ENCODE data around the gene TINAGL1. TPM values are rescaled to one million over a fixed set of nuclear protein-coding genes. Genes with fewer than 3 reads are reported as not detected.

Gene TINAGL1
- total and polyA plus RNA-seq, 2 of the 13 experiments (the other 11 are each of a cell fraction or from before 2014, with no cell fraction given) = 24.7 to 76.8 TPM

- H3K79me2 ChIP-seq (ENCODE audit: insufficient read depth, low read length) = no peaks in the 10 kb centered on the region
- POLR2A ChIA-PET = no interaction called here
- CTCF ChIA-PET (ENCODE audit: low intra/inter-chr PET ratio, low total read pairs) = no interaction called here
- in situ Hi-C loops (cut with HindIII; ENCODE audit: extremely low pct_ligation_motif_present, low pct_unique_long_range_greater_than_20kb) = no loop called here
- 0% methylated on average over 2 of the region's 4 CpGs for WGBS (ENCODE audit: low lambda C conversion rate)
- no peaks in the 10 kb centered on the region for H3K36me3 ChIP-seq (replicated peaks in 1 of 2; ENCODE audit: control insufficient read depth in 1 of 2, insufficient read depth in 2 of 2, low read length in 2 of 2)
- H3K9me3 ChIP-seq (ENCODE audit: low read length) = no peaks in the 10 kb centered on the region
- H4K20me1 ChIP-seq (ENCODE audit: insufficient read depth, low read length) = no peaks in the 10 kb centered on the region
- BruUV-seq (replicated peaks) = no TSS peak
- no peaks in the 10 kb centered on the region for H3K4me1 ChIP-seq (ENCODE audit: insufficient read depth, low read length)
- no peak overlapping the region for H3K27ac ChIP-seq (ENCODE audit: extremely low read length, insufficient read depth, low read length)
- no peak for TF ChIP-seq ZBTB7A (CRISPR knock-in tag; IDR thresholded peaks at IDR 0.05)
- no peak for TF ChIP-seq ZNF619 (CRISPR knock-in tag; IDR thresholded peaks at IDR 0.05)
- DNase-seq (ENCODE audit: low spot score) (no peak), FAIRE-seq (no peak), ATAC-seq (no peak)
- H3K4me3 ChIP-seq (replicated peaks in 1 of 3; ENCODE audit: insufficient read depth in 1 of 3, low read depth in 2 of 3, low read length in 3 of 3) = no peak overlapping the region
- intact Hi-C loops (cut with micrococcal nuclease; ENCODE audit: unreplicated experiment) = no loop called here
- H2AFZ ChIP-seq (ENCODE audit: low read length) = no peak overlapping the region
- no peak overlapping the region for H3K9ac ChIP-seq (ENCODE audit: insufficient read depth, low read depth, low read length)
- H3K27me3 ChIP-seq (ENCODE audit: control insufficient read depth in 1 of 2, insufficient read depth in 2 of 2, low read length in 2 of 2) = peaks cover 0 to 23% of the 10 kb centered on the region in 2 experiments; a peak in 2 of 5 replicates
- H3K4me2 ChIP-seq (ENCODE audit: low read depth, low read length) = no peak overlapping the region
These were observed 29.7 kb downstream of the TINAGL1 start for GRCh38 chr1:31605908-31606427.

GRCh38 chr1:31607360-31607759 is 31.0 kb downstream of the TINAGL1 start:
- no peaks in the 10 kb centered on the region for H4K20me1 ChIP-seq (ENCODE audit: insufficient read depth, low read length)
- intact Hi-C loops (cut with micrococcal nuclease; ENCODE audit: unreplicated experiment) (no loop called here), in situ Hi-C loops (cut with HindIII; ENCODE audit: extremely low pct_ligation_motif_present, low pct_unique_long_range_greater_than_20kb) (no loop called here)
- H3K79me2 ChIP-seq (ENCODE audit: insufficient read depth, low read length) = no peaks in the 10 kb centered on the region
- H3K9me3 ChIP-seq (ENCODE audit: low read length) = no peaks in the 10 kb centered on the region
- peaks cover 0 to 26% of the 10 kb centered on the region in 2 experiments; a peak in 2 of 5 replicates for H3K27me3 ChIP-seq (ENCODE audit: control insufficient read depth in 1 of 2, insufficient read depth in 2 of 2, low read length in 2 of 2)
- no peak for DNase-seq (ENCODE audit: low spot score)
- TF ChIP-seq PAX8 (CRISPR knock-in tag; IDR thresholded peaks at IDR 0.05; ENCODE audit: borderline replicate concordance) (no peak), ARNT2 (CRISPR knock-in tag; IDR thresholded peaks at IDR 0.05; ENCODE audit: low read depth) (no peak), ZNF33B (CRISPR knock-in tag; IDR thresholded peaks at IDR 0.05) (no peak), ZNF841 (CRISPR knock-in tag; IDR thresholded peaks at IDR 0.05; ENCODE audit: borderline replicate concordance) (no peak), PAF1 (CRISPR knock-in tag; IDR thresholded peaks at IDR 0.05) (no peak), ZNF331 (CRISPR knock-in tag; IDR thresholded peaks at IDR 0.05) (no peak), MXD1 (CRISPR knock-in tag; IDR thresholded peaks at IDR 0.05) (no peak), ZNF256 (CRISPR knock-in tag; conservative IDR thresholded peaks at IDR 0.05) (no peak), ZNF609 (CRISPR knock-in tag; IDR thresholded peaks at IDR 0.05; ENCODE audit: borderline replicate concordance) (no peak)
- H3K36me3 ChIP-seq (replicated peaks in 1 of 2; ENCODE audit: control insufficient read depth in 1 of 2, insufficient read depth in 2 of 2, low read length in 2 of 2) = no peaks in the 10 kb centered on the region
- no peak overlapping the region for H2AFZ ChIP-seq (ENCODE audit: low read length)
- no peak overlapping the region for H3K27ac ChIP-seq (ENCODE audit: extremely low read length, insufficient read depth, low read length)
- FAIRE-seq = no peak
- no peak overlapping the region for H3K4me2 ChIP-seq (ENCODE audit: low read depth, low read length)
- no peak overlapping the region for H3K4me3 ChIP-seq (replicated peaks in 1 of 3; ENCODE audit: insufficient read depth in 1 of 3, low read depth in 2 of 3, low read length in 3 of 3)
- BruUV-seq (replicated peaks) = no TSS peak
- 11% methylated on average over 5 of the region's 5 CpGs for WGBS (ENCODE audit: low lambda C conversion rate)
- no peak overlapping the region for H3K9ac ChIP-seq (ENCODE audit: insufficient read depth, low read depth, low read length)
- H3K4me1 ChIP-seq (ENCODE audit: insufficient read depth, low read length) = no peaks in the 10 kb centered on the region
- CTCF ChIA-PET (ENCODE audit: low intra/inter-chr PET ratio, low total read pairs) = no interaction called here
- POLR2A ChIA-PET = no interaction called here
- ATAC-seq = no peak

Data from HepG2 (cell line).